OCI-LY1 (cell line): Measurements from ENCODE around the gene CRYGA.

Source experiments
- EZH2 ChIP-seq: fragments of 200-600 bp; sonication (generic), shearing (Covaris generic); IDR thresholded peaks from 2 replicates; pipeline ENCODE4 v1.8.0; 2017; ENCODE audit warnings: borderline replicate concordance, mixed run types, mild to moderate bottlenecking, antibody characterized with exemption, low read length, moderate library complexity, mixed read lengths
- TF ChIP-seq, protein P1 (sequence below): fragments of 200-600 bp; sonication (generic), shearing (Covaris generic); IDR thresholded peaks from 2 replicates; pipeline ENCODE4 v1.5.1; 2017; ENCODE audit warnings: mild to moderate bottlenecking, antibody characterized with exemption, low read length, moderate library complexity, mixed read lengths

DNA sequence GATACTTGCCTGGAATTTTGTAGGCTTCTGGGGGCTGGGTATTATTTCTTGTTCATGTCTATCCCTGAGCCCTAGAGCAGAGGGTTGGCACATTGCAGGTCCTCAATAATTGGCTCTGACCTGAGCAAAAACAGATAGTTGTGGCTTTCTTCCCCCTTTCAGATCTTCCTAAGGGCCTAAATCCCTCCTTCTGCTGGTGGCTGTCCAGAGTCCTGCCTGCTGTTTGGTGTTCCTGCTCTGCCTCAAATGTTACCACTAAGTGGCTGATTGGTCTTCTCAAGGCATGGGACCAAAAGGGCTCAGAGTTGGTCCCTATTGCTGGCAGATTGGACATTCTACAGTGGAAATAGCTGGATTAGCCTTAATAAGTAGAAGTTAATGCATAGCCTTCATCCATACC is 16.4 kb downstream of the CRYGA start:
- TF ChIP-seq, protein P1, sequence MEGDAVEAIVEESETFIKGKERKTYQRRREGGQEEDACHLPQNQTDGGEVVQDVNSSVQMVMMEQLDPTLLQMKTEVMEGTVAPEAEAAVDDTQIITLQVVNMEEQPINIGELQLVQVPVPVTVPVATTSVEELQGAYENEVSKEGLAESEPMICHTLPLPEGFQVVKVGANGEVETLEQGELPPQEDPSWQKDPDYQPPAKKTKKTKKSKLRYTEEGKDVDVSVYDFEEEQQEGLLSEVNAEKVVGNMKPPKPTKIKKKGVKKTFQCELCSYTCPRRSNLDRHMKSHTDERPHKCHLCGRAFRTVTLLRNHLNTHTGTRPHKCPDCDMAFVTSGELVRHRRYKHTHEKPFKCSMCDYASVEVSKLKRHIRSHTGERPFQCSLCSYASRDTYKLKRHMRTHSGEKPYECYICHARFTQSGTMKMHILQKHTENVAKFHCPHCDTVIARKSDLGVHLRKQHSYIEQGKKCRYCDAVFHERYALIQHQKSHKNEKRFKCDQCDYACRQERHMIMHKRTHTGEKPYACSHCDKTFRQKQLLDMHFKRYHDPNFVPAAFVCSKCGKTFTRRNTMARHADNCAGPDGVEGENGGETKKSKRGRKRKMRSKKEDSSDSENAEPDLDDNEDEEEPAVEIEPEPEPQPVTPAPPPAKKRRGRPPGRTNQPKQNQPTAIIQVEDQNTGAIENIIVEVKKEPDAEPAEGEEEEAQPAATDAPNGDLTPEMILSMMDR: no peak
- TF ChIP-seq EZH2: no peak
